NCI-H2196 treated with DMSO at 0.1 percent for 48 hours (cell line): Measurements from ENCODE around the gene LSM2.
"Not testable (repeated sequence)": the region's sequence is repeated elsewhere in the genome, so short reads cannot be mapped to it uniquely, and the experiment has no call there.

Experiments used
- DNase-seq: peaks from one replicate; lab custom pipeline; 2025; ENCODE audit not compliant: unreplicated experiment; lab: John Stamatoyannopoulos, UW

Gene LSM2

GRCh38 chr6:31799781-31800180, 7.0 kb downstream of the LSM2 start:
- DNase-seq: no peak

- no peak for DNase-seq
Measured at GRCh38 chr6:31797588-31797987, 9.2 kb downstream of the LSM2 start.

GRCh38 chr6:31796993-31797385, 9.8 kb downstream of the LSM2 start:
- no peak for DNase-seq

- DNase-seq: peak; percentile 84
Measured at GRCh38 chr6:31795616-31796298, 11.0 kb downstream of the LSM2 start, which contains the start of gene VARS1. VARS1 (minus strand) TSS chr6:31795752; CDS start chr6:31795217, 535 bp downstream.

GRCh38 chr6:31794866-31795615, 11.7 kb downstream of the LSM2 start:
- DNase-seq: no peak

GRCh38 chr6:31794294-31794865, 12.4 kb downstream of the LSM2 start:
- DNase-seq: no peak

GRCh38 chr6:31793927-31794245, 12.9 kb downstream of the LSM2 start:
- not testable (repeated sequence) for DNase-seq

GRCh38 chr6:31792761-31793171, 14.0 kb downstream of the LSM2 start:
- DNase-seq: no peak

- DNase-seq: no peak
Measured at GRCh38 chr6:31792090-31792374, 14.7 kb downstream of the LSM2 start.

GRCh38 chr6:31791324-31792089, 15.3 kb downstream of the LSM2 start:
- no peak for DNase-seq

GRCh38 chr6:31785475-31785874, 21.3 kb downstream of the LSM2 start:
- DNase-seq: no peak

GRCh38 chr6:31784098-31784925, 22.5 kb downstream of the LSM2 start:
- DNase-seq: no peak

GRCh38 chr6:31782126-31782855, 24.5 kb downstream of the LSM2 start:
- DNase-seq: no peak

GRCh38 chr6:31781244-31782125, 25.3 kb downstream of the LSM2 start:
- no peak for DNase-seq

- DNase-seq: no peak
Measured at GRCh38 chr6:31780507-31781243, 26.1 kb downstream of the LSM2 start.

- DNase-seq: no peak
Measured at GRCh38 chr6:31779908-31780307, 26.9 kb downstream of the LSM2 start.

- DNase-seq: no peak
Measured at GRCh38 chr6:31778999-31779885, 27.5 kb downstream of the LSM2 start.

GRCh38 chr6:31778193-31778592, 28.6 kb downstream of the LSM2 start:
- DNase-seq: no peak
